Mesenteric fat pad (tissue), 1 donor: ENCODE measurements around the gene HSPA1A. TPM values are rescaled to one million over a fixed set of nuclear protein-coding genes. Genes with fewer than 3 reads are reported as not detected.
"Not testable (repeated sequence)": the region's sequence is repeated elsewhere in the genome, so short reads cannot be mapped to it uniquely, and the experiment has no call there.

ENCODE experiments used
- DNase-seq: peaks from one replicate; pipeline ENCODE4 v3.0.0-alpha.2; 2020; ENCODE audit warnings: low spot score
- total RNA-seq: library from RNA; stranded (reverse); fragmentation: NEBNext Ultra II Directional; extraction: Animal tissue kit (Norgen Biotek cat#: 25700); gene quantifications from one replicate; pipeline ENCODE4 v1.2.1, GENCODE V29; 2021
- donor health status: DM: yes; HTN: yes; CAD: no.

HSPA1A gene
- total RNA-seq, 1 donor from 2014 or later = 139 TPM

- DNase-seq = peak; percentile 99
These were observed 8.7 kb upstream of the HSPA1A start, which contains the start of gene LSM2 for GRCh38 chr6:31806470-31807272. TSS of gene LSM2 (minus strand) at chr6:31806966. CDS start at chr6:31806757, 209 bp downstream.

DNA sequence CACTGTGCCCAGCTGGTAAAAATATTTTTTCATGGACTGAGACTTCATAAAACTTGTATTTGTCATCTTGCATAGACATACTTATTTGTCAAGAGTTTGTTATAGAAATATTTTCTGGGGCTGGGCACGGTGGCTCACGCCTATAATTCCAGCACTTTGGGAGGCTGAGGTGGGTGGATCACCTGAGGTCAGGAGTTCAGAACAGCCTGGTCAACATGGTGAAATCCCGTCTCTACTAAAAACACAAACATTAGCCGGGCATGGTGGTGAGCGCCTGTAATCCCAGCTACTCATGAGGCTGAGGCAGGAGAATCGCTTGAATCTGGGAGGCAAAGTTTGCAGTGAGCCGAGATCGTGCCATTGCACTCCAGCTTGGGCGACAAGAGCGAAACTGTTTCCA lies 6.7 kb upstream of the HSPA1A start:
- not testable (repeated sequence) for DNase-seq

DNA sequence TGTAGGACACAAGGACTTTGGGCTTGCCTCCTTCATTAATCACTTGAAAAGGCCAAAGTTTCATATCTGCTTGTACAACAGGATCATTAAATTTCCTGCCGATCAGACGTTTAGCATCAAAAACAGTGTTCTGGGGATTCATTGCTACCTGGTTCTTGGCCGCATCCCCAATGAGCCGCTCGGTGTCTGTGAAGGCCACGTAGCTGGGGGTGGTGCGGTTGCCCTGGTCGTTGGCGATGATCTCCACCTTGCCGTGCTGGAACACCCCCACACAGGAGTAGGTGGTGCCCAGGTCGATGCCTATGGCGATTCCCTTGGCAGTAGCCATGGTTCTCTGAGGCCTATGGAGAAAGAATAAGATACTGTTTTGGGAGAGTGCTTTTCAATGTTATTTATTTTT lies 3.7 kb upstream of the HSPA1A start:
- no peak for DNase-seq

DNA sequence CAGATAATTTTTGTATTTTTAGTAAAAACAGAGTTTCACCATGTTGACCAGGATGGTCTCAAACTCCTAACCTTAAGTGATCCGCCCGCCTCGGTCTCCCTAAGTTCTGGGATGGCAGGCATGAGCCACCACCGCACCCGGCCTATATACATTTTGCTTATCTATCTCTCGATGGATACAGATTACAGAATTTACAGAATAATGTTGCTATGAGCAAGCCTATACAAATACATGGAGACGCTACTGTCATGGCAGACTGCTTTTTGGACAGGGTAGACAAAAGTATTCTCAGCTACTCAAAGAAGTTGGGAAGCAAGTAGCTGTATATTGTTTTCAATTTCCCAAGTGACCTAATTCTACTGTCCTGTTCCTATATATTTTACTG lies 1.9 kb upstream of the HSPA1A start:
- no peak for DNase-seq

- DNase-seq = peak; percentile 95
These were observed 692 bp upstream of the HSPA1A start for GRCh38 chr6:31814677-31815024.

DNA sequence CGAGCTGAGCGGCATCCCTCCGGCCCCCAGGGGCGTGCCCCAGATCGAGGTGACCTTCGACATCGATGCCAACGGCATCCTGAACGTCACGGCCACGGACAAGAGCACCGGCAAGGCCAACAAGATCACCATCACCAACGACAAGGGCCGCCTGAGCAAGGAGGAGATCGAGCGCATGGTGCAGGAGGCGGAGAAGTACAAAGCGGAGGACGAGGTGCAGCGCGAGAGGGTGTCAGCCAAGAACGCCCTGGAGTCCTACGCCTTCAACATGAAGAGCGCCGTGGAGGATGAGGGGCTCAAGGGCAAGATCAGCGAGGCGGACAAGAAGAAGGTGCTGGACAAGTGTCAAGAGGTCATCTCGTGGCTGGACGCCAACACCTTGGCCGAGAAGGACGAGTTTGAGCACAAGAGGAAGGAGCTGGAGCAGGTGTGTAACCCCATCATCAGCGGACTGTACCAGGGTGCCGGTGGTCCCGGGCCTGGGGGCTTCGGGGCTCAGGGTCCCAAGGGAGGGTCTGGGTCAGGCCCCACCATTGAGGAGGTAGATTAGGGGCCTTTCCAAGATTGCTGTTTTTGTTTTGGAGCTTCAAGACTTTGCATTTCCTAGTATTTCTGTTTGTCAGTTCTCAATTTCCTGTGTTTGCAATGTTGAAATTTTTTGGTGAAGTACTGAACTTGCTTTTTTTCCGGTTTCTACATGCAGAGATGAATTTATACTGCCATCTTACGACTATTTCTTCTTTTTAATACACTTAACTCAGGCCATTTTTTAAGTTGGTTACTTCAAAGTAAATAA lies 2.0 kb downstream of the HSPA1A start:
- DNase-seq = not testable (repeated sequence)

DNA sequence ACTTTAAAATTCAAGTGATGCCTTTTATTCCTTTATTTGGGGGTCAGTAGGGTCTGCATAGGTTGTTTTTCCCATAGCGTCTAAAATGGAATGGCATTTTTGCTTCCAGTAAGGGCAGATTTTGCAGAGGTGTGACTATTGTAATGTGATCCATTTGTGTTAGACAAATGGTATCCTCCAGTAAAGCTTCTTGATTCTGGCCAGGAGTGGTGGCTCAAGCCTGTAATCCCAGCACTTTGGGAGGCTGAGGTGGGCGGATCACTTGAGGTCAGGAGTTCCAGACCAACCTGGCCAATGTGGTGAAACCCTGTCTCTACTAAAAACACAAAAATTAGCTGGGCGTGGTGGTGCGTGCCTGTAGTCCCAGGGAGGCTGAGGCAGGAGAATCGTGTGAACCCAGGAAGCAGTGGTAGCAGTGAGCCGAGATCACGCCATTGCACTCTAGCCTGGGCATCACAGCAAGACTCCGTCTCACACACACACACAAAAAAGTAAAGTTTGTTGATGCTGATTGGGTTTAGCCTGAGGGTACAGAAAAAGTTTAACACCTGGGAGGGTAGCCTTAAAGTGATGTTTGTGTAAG lies 2.7 kb downstream of the HSPA1A start:
- DNase-seq = not testable (repeated sequence)

- no peak for DNase-seq
These were observed 4.5 kb downstream of the HSPA1A start for GRCh38 chr6:31819871-31820299.

DNA sequence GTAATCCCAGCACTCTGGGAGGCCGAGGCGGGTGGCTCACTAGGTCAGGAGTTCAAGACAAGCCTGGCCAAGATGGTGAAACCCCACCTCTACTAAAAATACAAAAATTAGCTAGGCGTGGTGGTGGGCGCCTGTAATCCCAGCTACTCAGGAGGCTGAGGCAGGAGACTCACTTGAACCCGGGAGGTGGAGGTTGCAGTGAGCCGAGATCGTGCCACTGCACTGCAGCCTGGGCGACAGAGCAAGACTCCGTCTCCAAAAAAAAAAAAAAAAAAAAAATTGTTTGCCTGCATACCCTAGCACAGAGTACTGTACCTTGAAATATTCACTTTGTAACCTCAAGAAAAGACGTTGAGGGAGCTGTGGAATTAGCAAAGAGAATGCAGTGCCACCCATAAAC lies 5.1 kb downstream of the HSPA1A start:
- DNase-seq = not testable (repeated sequence)

DNA sequence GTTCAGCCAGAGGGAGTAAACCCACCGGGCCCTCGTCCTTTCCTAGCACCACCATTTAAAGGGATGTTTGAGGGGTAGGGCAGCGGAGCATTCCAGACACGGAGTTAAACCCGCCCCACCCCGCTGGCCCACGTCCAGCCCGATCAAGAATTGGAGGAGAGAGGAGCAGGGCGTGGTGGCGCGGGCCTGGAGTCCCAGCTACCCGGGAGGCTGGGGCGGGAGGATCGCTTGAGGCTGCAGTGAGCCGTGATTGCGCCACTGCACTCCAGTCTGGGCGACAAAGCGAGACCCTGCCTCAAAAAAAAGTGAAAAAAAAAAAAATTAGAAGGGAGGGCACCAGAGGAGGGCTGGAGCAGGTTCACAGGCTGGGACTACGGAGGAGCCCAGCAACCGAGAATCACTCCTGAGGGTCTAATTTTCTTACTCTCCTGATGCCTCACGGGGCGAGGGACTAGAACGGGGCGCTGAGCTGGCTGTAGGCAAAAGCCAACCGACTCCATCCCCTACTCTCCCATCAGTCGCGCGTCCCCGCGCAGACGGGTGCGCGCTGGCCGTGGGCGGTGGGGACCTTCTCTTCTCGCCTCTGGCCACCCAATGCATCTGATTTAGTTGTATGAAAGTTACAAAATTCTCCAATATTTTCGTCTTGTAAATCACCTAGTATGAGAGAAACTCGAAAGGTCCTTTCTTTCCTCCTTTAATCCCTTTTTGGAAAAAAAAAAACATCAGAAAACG lies 6.1 kb downstream of the HSPA1A start:
- DNase-seq = no peak

- DNase-seq = peak; percentile 91
These were observed 6.9 kb downstream of the HSPA1A start for GRCh38 chr6:31822036-31822821.

DNA sequence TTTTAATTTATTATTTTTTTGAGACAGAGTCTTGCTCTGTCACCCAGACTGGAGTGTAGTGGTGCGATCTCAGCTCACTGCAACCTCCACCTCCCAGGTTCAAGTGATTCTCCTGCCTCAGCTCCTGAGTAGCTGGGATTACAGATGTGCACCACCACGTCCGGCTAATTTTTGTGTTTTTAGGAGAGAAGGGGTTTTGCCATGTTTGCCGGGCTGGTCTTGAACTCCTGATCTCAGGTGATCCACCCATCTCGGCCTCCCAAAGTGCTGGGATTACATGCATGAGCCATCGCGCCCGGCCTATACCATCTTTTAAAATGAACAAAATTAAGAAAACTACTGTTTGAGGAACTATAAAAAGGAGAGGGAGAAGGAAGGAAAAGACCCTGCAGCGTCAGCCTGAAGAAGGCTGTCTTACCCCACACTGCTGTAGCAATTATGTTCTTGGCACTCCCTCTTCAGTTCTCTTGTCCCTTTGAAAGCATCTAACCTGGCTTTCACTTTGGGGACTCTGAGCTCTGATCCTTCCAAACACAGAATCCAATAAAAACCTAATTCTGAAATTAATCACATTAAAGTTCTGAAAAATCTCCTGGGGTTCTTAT lies 8.4 kb downstream of the HSPA1A start:
- DNase-seq = not testable (repeated sequence)

GRCh38 chr6:31825553-31825952 lies 10.2 kb downstream of the HSPA1A start:
- DNase-seq = no peak

- peak; percentile 92 for DNase-seq
These were observed 11.5 kb downstream of the HSPA1A start for GRCh38 chr6:31826793-31827285.

DNA sequence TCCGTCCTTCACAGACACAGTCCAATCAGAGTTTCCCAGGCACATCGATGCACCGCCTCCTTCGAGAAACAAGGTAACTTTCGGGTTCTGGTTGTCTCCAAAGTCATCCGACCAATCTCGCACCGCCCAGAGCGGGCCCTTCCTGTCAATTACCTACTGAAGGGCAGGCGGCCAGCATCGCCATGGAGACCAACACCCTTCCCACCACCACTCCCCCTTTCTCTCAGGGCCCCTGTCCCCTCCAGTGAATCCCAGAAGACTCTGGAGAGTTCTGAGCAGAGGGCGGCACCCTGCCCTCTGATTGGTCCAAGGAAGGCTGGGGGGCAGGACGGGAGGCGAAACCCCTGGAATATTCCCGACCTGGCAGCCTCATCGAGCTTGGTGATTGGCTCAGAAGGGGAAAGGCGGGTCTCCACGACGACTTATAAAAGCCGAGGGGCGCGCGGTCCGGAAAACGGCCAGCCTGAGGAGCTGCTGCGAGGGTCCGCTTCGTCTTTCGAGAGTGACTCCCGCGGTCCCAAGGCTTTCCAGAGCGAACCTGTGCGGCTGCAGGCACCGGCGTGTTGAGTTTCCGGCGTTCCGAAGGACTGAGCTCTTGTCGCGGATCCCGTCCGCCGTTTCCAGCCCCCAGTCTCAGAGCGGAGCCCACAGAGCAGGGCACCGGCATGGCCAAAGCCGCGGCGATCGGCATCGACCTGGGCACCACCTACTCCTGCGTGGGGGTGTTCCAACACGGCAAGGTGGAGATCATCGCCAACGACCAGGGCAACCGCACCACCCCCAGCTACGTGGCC lies 12.1 kb downstream of the HSPA1A start, which contains the start of gene HSPA1B:
Gene HSPA1B, plus strand, starts transcription at position 453 of the 794 bp plus-strand sequence. Its CDS starts 213 bp downstream, at position 666.
- DNase-seq = peak; percentile 98

GRCh38 chr6:31829633-31830283 lies 14.4 kb downstream of the HSPA1A start:
- DNase-seq = no peak

GRCh38 chr6:31830886-31831335 lies 15.6 kb downstream of the HSPA1A start:
- no peak for DNase-seq
